A204.1 (cell line): ENCODE data around the gene SMTN.
"Not testable (repeated sequence)": the region's sequence is repeated elsewhere in the genome, so short reads cannot be mapped to it uniquely, and the experiment has no call there.

Source experiments
- FAIRE-seq: peaks from 2 replicates; lab custom pipeline; 2012; peaks lifted over from hg19 to GRCh38; lab: Jason Lieb, UNC

The SMTN gene

DNA sequence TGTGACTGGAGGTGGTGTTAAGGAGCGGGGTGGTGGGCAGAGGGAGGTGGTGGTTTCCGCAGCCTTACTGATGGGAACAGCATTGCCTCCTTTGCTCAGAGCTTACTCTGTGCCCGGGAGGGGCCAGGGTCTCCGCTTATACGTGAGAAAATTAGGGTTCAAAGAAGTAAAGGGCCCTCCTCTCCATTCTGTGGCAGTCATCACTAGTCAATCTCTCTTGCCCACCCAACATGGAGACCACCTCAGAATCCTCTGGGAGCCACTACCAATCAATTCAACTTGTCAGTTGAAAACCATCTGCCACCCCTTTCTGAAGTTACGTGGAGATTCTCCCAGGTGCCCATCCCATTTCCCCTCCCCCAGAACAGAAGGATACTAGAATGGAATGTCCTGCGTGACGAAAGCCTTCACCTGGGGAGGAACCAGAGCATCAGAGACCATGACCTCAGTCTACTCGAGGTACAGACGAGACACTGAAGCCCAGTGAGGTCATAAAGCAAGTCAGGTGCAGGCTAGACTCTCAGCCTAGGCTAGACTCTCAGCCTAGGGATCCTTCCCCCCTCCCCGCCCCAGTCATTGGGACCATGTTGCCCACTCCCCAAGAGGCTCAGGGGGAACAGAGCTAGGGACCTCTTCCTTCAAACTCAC, 24.3 kb downstream of the SMTN start:
- no peak for FAIRE-seq

DNA sequence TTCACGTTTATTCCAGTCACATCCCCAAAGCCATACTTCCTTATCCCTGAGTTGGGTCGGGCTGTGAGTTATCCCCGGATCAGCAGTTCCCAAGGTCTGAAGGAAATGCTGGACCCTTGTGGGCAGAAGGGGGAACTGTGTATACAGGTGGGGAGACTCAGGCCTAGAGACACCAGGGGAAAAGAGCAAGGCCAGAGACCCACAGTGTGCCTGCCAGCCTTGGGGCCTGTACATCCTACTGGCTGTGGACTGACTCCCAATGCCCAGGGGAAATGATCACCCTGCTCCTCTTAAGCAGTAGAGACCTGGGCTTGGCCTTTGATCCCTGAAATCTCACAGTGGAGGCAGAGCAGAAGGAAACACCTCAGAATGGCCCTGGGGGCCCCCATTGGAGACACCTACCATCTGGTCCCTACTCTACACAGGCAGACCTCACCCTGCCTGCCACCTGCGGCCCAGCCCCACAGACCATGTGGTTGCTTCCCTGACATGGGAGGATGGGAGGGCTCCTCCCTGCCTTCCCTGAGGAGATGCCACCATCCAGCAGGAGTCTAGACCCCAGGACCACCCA, 25.0 kb downstream of the SMTN start:
- no peak for FAIRE-seq

DNA sequence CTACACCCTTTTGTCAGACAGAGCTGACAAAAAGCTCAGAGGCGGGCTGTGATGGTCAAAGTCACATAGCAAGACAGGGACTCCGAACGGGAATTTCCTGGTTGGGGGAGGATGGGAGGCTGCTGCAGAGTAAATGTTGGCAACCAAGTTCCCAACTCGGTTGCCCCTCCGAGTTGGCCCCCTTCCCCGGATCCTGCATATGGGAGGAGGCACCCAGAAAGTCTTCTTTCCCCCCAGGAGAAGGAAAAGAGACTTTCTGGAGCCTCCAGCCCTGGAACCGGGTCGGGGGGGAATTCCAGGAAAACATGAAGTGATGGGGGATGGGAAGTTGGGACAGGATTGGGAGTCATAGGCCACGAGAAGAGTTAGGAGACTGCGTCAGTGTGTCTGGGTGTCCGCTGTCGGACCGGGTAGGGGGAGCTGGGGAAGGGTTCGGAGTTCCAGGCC, 25.6 kb downstream of the SMTN start:
- FAIRE-seq = no peak

DNA sequence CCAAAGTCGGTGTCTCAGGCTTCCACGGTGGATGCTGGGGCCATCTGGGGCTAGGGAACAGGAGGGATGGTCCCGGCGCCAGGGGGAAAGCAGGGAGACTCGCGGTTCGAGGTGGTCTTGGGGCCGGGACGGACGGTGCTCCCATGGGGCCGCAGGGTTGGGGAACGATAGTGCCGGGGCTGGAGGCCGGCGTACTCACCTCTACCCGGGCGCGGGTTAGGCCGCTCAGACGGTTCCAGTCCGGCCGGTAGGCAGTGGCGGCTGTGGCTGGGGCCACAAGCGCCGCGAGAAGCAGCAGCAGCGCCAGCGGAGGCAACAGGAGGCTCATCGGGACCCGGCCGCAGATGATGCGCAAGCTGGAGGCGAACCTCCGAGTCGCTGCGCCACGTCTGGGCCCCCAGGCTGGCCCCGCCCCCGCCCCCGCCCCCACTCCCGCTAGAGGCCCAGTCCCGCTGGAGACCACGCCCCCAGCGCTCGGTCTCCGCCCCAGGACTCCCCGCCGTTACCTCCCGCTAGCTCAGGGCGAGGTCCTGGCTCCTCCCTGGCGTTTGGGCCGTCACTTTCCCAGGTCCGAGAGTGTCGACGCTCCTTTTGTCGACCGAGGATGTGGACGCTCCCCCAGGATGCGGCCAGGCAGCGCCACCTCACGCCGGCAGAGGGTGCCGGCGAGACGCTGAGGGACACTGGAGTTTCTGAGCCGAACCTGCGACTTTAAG, 26.2 kb downstream of the SMTN start, which contains the start of gene SELENOM:
Gene SELENOM, minus strand, starts transcription at position 391 of the 716 bp plus-strand sequence. Its CDS starts 63 bp downstream, at position 328.
- peak; percentile 83 for FAIRE-seq

DNA sequence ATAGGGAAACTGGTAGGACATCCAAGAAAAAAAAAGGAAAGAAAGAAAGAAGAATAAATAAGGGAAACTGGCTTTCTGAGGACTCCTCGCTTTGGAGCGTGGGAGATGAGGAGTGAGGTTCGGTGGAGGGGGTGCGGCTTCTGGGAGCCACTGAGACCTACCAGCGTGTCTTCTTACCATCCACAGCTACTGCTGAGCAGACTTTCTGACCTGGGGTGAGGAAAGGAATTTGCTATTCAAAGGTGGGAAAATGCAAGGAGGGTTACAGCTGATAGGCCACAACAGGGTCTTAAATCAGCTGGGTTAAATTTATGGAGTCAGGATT, 26.7 kb downstream of the SMTN start:
- no peak for FAIRE-seq

DNA sequence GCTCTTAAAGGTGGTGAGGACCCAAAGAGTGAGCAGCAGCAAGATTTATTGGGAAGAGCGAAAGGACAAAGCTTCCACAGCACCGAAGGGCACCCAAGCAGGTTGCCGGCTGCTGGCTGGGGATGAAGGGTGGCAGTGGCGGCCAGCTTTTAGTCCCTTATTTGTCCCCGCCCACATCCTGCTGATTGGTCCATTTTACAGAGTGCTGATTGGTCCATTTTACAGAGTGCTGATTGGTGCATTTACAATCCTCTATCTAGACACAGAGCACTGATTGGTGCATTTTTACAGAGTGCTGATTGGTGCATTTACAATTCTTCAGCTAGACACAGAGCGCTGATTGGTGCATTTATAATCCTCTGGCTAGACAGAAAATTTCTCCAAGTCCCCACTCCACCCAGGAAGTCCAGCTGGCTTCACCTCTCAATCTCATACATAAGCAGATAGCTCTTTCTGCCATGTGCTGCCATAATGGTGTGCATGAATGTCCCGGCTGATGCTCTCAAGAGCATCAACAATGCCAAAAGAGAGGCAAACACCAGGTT, 31.5 kb downstream of the SMTN start:
- not testable (repeated sequence) for FAIRE-seq

DNA sequence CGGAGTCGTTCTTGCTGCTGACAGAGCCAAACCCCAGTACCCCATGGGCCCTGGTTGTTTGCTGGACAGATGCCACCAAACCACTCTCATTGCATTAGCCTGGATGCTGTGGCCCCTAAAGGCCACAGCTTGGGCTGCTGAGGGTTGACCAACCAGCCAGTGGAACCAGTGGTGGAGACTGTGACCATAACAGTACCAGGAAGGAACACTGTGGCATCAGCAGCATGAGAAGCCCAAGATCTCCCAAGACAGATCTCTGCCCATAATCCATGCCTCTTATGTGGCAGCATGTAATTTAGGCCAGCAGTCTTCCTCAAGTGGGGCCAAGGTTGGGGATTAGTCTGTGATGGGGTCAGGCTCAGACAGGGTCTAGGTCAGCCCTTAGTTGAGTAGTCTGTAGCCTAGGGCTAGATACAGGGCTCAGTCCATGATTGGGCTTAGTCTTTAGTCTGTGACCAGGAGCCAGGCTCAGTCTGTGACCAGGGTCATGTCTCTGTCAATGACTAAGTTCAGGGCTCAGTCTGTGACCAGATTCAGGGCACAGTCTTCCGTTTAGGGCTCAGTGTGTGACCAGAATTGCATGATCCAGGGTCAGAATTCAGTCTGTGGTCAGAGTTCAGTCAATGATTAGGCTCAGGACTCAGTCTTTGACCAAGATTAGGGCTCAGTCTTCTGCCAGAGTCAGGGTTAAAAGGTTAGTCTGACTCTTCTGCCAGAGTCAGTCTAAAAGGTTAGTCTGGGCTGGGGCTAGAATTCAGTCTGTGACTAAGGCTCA, 37.1 kb downstream of the SMTN start:
- no peak for FAIRE-seq

DNA sequence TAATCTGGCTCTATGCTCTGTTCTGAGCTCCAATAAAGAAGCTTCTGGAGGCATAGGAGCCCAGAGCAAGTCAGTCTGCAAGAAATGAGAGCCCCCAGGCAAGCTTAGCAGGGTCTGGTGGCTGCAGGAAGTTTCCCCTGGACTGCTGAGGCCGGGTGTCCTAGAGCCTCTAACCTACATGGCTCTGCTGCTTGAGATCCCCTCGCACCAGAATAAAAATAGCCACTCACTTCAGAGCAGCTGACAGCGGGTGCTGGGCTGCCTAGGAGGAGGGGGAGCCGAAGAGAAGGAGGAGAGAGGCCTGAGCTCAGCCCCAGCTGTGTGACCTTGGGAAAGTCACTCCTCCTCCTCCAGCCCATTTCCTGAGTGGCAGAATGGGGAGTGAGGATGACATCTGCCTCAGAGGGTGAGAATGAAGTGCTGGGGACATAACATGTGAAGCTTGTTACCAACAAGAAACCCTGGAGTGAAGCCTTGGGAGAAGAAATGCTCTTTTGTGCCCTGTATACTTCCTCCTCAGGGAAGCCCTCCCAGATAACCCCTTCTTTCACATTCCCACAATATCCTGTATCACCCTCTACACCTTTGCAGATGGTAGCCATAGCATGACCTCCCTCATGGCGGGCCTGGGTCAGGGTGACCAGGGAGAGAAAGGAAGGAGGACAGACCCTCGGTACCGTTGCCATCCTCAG, 38.1 kb downstream of the SMTN start:
- no peak for FAIRE-seq

DNA sequence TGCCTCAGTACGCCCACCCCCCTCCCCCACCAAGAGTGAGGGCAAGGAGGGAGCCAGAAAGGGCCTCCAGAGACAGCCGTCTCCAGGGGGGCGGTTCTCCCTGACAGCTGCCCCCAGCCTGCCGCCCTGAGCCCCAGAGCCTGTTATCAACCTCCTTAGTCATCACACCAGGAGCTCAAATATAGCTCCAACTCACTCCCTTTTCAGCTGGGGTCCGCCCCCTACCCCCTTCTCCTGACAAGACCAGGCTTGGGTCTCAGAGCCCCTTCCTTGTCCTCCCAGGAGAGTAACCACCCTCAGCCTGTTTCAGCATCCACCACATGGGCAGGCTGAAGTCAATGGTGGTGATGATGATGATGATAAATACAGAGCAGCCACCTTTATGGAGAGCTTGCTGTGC, 39.1 kb downstream of the SMTN start:
- FAIRE-seq = no peak

DNA sequence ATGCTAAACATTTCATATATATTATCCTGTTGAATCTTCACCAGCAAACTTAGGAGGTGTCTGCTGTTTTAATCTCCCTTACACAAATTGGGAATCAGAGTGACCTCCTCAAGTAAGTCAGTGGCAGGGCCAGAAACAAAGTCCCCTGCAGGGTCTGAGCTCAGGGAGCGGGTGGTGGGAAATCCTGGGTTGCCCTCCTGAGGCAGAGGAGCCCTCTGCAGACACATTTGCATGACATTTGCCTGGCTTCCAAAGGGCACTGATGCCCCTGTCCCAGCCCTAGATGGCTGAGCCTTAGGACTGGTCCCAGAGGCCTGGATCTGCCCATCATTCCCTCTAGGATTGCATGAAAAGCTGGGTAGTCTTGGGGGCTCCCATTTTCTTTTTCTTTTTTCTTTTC, 39.5 kb downstream of the SMTN start:
- FAIRE-seq = no peak

DNA sequence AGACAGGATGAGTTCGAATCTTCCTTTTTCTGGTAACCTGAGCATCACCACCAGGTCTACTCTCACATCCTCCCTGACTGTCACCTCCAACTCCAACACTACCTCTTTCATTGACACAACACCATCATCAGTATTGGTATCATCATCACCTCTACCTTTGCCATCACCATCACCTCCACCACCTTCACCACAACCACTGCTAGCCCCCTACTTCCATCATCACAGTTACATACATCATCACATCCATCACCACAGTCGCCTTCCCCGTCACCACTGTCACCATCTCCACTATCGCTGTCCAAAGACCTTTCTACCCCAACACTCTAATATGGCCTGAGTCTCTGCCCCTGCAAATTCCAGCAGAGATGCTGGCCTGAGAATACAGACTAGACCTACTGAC, 40.3 kb downstream of the SMTN start:
- FAIRE-seq = no peak

DNA sequence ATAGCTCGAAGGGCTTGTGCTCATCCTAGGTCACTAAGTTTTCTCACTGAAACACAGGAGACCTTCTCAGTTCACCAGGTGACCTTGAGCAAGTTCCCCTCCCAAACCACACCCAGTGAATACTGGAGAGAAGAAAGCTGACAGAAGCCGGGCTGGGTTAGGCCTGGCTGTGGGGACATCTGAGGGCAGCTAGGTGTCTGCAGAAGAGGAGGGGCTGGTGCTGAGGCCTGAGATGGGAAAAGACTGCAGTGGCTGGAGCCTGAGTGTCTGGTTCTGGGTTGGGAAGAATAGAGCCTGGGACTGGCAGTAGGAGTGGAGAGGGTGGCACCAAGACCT, 41.0 kb downstream of the SMTN start:
- no peak for FAIRE-seq

DNA sequence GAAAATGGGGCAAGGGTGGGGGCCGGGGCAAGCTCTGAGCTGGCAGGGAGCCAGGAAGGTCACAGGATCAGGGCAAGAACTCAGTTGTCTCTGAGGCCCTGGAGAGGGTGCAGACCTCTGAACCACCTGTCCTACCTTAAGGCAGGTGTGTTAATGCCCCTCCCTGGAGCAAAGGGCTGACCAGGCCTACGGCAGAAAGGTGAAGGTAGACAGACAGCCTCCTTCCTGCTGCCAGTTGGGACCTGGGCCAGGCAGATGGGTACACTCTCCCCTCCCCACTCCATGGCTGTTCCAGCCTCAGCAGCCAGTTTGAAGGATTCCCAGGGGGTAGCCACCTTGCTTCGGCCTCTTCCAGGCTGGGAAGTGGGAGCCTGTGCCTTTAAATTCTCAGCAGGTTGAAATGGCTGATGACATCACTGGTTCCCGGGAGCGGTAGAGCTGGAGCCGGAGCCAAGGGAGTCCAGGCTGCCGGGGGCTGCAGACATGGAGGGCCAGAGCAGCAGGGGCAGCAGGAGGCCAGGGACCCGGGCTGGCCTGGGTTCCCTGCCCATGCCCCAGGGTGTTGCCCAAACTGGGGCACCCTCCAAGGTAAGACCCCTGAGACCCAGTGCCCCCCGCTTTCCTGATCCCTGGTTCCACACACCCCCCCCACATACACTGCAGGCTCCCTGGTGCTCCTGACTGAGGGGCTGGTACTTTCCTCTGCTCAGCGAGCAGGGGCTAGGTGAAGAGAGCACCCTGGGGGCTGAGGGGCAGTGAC, 41.6 kb downstream of the SMTN start, which contains the start of gene INPP5J:
Gene INPP5J, plus strand, starts transcription at position 435 of the 760 bp plus-strand sequence. Its CDS starts 49 bp downstream, at position 484.
- FAIRE-seq = no peak

DNA sequence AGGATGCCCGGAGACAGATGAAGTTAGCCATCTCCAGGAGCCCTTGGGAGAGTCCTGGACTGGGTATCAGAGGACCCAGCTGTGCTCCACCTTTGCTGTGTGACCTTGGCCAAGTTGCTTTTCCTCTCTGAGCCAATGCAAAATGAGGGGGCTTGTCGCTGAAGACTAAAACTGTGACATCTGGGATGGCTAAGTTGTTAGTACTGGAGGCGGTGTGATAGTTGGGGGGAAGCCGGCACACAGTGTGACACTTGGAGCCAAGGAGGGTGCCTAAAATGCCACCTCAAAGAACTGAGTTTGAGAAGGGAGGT, 42.1 kb downstream of the SMTN start:
- no peak for FAIRE-seq

DNA sequence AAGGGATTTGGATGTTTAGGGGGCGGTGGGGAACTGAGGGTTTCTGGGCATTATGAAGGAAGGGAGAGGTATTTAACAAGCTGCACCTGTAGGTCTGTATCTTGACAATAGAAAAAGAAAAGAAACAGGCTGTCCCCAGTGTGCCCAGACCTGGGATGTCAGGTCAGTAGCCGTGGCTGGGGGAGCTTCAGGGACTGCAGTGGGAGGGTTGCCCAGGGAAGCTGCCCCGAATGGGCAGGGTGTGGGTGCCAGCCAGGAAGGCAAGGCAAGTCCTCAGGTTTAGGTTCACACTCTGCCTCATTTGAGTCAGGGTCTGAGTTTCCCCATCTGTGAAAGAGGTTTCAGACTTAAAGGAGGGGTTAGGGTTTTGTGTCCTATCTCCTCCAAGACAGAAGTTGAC, 43.2 kb downstream of the SMTN start:
- FAIRE-seq = no peak

DNA sequence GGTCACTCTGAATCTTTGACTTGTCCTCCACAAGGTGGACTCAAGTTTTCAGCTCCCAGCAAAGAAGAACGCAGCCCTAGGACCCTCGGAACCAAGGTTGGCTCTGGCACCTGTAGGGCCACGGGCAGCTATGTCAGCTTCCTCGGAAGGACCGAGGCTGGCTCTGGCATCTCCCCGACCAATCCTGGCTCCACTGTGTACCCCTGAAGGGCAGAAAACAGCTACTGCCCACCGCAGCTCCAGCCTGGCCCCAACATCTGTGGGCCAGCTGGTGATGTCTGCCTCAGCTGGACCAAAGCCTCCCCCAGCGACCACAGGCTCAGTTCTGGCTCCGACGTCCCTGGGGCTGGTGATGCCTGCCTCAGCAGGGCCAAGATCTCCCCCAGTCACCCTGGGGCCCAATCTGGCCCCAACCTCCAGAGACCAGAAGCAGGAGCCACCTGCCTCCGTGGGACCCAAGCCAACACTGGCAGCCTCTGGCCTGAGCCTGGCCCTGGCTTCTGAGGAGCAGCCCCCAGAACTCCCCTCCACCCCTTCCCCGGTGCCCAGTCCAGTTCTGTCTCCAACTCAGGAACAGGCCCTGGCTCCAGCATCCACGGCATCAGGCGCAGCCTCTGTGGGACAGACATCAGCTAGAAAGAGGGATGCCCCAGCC, 43.8 kb downstream of the SMTN start:
- FAIRE-seq = no peak

DNA sequence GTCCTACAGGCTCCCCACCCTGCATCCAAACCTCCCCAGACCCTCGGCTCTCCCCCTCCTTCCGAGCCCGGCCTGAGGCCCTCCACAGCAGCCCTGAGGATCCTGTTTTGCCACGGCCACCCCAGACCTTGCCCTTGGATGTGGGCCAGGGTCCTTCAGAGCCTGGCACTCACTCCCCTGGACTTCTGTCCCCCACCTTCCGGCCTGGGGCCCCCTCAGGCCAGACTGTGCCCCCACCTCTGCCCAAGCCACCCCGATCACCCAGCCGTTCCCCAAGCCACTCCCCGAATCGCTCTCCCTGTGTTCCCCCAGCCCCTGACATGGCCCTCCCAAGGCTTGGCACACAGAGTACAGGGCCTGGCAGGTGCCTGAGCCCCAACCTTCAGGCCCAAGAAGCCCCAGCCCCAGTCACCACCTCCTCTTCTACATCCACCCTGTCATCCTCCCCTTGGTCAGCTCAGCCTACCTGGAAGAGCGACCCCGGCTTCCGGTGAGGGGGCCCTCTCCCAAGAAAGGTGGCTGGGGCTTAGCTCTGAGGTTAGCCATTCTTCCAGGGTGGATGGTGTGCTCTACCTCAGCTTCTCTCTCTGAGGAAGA, 44.5 kb downstream of the SMTN start:
- no peak for FAIRE-seq

DNA sequence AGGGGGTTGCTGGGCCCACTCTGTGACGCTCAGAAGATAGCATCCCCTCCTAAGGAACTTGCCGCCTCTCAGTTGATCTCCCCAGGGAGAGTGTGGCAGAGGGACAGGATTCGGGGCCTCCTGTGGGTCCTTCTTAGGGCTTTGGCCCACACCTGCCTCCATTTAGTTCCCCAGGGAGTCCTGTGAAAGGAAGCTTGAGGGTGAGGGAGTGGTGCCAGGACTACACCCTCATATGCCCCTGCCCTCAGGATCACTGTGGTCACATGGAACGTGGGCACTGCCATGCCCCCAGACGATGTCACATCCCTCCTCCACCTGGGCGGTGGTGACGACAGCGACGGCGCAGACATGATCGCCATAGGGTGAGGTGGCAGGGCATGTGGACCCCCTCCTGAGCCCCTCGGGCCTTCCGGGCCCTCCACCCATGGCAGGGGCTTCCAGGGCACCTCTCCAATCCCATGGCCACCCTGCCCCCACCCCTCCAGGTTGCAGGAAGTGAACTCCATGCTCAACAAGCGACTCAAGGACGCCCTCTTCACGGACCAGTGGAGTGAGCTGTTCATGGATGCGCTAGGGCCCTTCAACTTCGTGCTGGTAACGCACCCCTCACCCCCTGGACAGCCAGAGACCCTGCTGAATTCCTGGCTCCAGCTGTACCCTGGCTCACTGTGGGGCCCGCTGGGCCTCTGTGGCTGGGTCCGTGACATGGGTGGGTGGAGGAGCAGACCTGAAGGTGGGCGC, 45.2 kb downstream of the SMTN start:
- FAIRE-seq = no peak

DNA sequence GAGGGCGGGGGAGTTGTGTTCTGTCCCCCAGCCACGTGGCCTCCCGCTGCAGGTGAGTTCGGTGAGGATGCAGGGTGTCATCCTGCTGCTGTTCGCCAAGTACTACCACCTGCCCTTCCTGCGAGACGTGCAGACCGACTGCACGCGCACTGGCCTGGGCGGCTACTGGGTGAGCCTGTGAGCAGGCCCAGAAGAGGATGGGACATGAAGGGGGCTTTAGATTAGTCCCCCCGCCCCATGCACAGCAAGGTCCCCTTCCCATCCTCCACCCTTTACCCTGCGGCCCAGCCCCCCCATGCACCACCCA, 45.7 kb downstream of the SMTN start:
- FAIRE-seq = no peak

DNA sequence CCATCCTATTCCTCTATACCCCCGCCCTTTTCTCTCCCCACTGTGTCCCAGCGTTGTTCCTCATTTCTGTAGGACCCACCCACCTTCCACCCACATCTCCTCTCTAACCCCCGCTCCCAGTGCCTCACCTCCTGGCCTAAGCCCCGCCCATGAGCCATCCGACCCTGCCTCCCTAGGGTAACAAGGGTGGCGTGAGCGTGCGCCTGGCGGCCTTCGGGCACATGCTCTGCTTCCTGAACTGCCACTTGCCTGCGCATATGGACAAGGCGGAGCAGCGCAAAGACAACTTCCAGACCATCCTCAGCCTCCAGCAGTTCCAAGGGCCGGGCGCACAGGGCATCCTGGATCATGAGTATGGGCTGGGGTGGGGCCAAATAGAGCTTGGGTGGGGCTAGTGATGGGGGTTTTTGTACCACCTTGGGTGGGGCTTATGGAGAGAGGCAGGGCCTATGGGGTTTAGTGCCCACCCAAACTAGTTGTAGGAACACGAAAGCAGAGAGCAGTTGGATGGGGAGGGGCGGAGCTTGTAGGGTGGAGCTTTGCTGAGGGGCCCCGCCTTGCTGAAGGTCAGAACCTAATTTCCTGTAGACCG, 46.2 kb downstream of the SMTN start:
- no peak for FAIRE-seq
